Measurements from ENCODE around the gene LNX1. TPM values are rescaled to one million over a fixed set of nuclear protein-coding genes. Genes with fewer than 3 reads are reported as not detected.

LNX1 gene
- total RNA-seq, 1 donor from 2014 or later, result 4.4 TPM

DNA sequence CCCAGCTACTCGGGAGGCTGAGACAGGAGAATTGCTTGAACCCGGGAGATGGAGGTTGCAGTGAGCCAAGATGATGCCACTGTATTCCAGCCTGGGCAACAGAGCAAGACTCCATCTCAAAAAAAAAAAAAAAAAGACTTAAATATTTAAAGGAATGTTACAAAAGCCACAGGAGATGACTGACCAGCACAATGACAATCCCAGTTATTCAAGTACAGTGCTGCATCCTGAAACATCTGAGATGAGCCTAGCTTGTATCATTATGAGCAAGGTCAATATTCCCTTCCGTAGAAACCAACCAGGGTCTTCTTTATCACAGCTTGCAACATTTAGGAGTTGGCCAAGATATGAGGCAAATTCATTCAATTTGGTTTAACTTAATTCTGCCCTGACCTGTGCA lies 38.6 kb downstream of the LNX1 start:
- no peak overlapping the region for H3K4me3 Mint-ChIP-seq (ENCODE audit: unreplicated experiment)
- H3K27me3 Mint-ChIP-seq (ENCODE audit: low read depth, unreplicated experiment), result no peaks in the 10 kb centered on the region
- peaks cover 9% of the 10 kb centered on the region for H3K4me1 Mint-ChIP-seq (ENCODE audit: low read depth, unreplicated experiment)
- no peak for TF ChIP-seq EZH2 (IDR thresholded peaks at IDR 0.05; ENCODE audit: insufficient read depth, low read length)
- TF ChIP-seq, protein P1, sequence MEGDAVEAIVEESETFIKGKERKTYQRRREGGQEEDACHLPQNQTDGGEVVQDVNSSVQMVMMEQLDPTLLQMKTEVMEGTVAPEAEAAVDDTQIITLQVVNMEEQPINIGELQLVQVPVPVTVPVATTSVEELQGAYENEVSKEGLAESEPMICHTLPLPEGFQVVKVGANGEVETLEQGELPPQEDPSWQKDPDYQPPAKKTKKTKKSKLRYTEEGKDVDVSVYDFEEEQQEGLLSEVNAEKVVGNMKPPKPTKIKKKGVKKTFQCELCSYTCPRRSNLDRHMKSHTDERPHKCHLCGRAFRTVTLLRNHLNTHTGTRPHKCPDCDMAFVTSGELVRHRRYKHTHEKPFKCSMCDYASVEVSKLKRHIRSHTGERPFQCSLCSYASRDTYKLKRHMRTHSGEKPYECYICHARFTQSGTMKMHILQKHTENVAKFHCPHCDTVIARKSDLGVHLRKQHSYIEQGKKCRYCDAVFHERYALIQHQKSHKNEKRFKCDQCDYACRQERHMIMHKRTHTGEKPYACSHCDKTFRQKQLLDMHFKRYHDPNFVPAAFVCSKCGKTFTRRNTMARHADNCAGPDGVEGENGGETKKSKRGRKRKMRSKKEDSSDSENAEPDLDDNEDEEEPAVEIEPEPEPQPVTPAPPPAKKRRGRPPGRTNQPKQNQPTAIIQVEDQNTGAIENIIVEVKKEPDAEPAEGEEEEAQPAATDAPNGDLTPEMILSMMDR (IDR thresholded peaks at IDR 0.05; ENCODE audit: insufficient read depth, low read depth, low read length), result no peak
- no peak overlapping the region for H3K4me3 ChIP-seq (ENCODE audit: insufficient read depth, low read depth, low read length)
- H3K36me3 Mint-ChIP-seq (ENCODE audit: low read depth, unreplicated experiment), result peaks cover 7% of the 10 kb centered on the region
- FAIRE-seq (no peak), DNase-seq (ENCODE audit: low read depth) (no peak)
- peaks cover 2% of the 10 kb centered on the region for H3K9me3 Mint-ChIP-seq (ENCODE audit: unreplicated experiment)
- no peaks in the 10 kb centered on the region for H3K36me3 ChIP-seq (ENCODE audit: insufficient read depth, low read length)
- no peak overlapping the region for H3K4me2 ChIP-seq (ENCODE audit: low read length)
- no peak overlapping the region for H2AFZ ChIP-seq (ENCODE audit: low read depth, low read length)
- H3K27ac ChIP-seq (ENCODE audit: low read depth, low read length), result no peak overlapping the region
- H3K4me1 ChIP-seq (ENCODE audit: insufficient read depth, low read length), result peaks cover 2% of the 10 kb centered on the region
- H3K9ac ChIP-seq (ENCODE audit: low read length), result no peak overlapping the region
- no peaks in the 10 kb centered on the region for H3K9me3 ChIP-seq (ENCODE audit: insufficient read depth, low read depth, low read length)
- no peaks in the 10 kb centered on the region for H4K20me1 ChIP-seq (ENCODE audit: insufficient read depth, low read length)
- no peak overlapping the region for H3K27ac Mint-ChIP-seq (ENCODE audit: unreplicated experiment)
- no peaks in the 10 kb centered on the region for H3K79me2 ChIP-seq (ENCODE audit: insufficient read depth, low read length)
- no peaks in the 10 kb centered on the region for H3K27me3 ChIP-seq (ENCODE audit: insufficient read depth, low read length)

DNA sequence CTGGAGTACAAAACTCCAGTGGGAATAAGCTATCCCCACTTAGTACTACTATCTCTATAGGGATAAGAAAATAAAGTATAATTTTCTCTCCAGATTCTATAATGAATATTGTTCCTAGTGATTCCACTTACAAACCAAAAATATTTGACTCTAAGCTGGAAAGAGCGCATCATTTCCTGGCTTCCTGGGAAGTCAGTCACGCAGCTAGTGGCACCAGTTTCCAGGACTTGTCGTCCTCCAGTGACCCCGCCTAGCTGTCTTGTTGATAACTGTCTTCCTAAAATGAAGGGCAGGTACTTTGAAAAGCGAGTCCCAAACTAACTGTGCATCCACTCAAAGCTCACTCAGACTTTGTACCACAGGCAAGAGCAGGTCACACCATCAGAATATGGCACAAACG lies 39.3 kb downstream of the LNX1 start:
- Mint-ChIP-seq H3K27ac (ENCODE audit: unreplicated experiment) (no peak overlapping the region), H3K9me3 (ENCODE audit: unreplicated experiment) (peaks cover 2% of the 10 kb centered on the region), H3K27me3 (ENCODE audit: low read depth, unreplicated experiment) (no peaks in the 10 kb centered on the region), H3K4me3 (ENCODE audit: unreplicated experiment) (no peak overlapping the region), H3K4me1 (ENCODE audit: low read depth, unreplicated experiment) (peaks cover 6% of the 10 kb centered on the region), H3K36me3 (ENCODE audit: low read depth, unreplicated experiment) (peaks cover 7% of the 10 kb centered on the region)
- H2AFZ ChIP-seq (ENCODE audit: low read depth, low read length), result no peak overlapping the region
- H3K27ac ChIP-seq (ENCODE audit: low read depth, low read length), result no peak overlapping the region
- no peaks in the 10 kb centered on the region for H3K79me2 ChIP-seq (ENCODE audit: insufficient read depth, low read length)
- no peaks in the 10 kb centered on the region for H3K36me3 ChIP-seq (ENCODE audit: insufficient read depth, low read length)
- H4K20me1 ChIP-seq (ENCODE audit: insufficient read depth, low read length), result no peaks in the 10 kb centered on the region
- no peak overlapping the region for H3K4me3 ChIP-seq (ENCODE audit: insufficient read depth, low read depth, low read length)
- H3K27me3 ChIP-seq (ENCODE audit: insufficient read depth, low read length), result no peaks in the 10 kb centered on the region
- no peaks in the 10 kb centered on the region for H3K4me1 ChIP-seq (ENCODE audit: insufficient read depth, low read length)
- no peaks in the 10 kb centered on the region for H3K9me3 ChIP-seq (ENCODE audit: insufficient read depth, low read depth, low read length)
- no peak overlapping the region for H3K4me2 ChIP-seq (ENCODE audit: low read length)
- no peak overlapping the region for H3K9ac ChIP-seq (ENCODE audit: low read length)
- no peak for FAIRE-seq
- TF ChIP-seq EZH2 (IDR thresholded peaks at IDR 0.05; ENCODE audit: insufficient read depth, low read length), result no peak
- TF ChIP-seq, protein P1 (IDR thresholded peaks at IDR 0.05; ENCODE audit: insufficient read depth, low read depth, low read length), result no peak
- DNase-seq (ENCODE audit: low read depth), result no peak

DNA sequence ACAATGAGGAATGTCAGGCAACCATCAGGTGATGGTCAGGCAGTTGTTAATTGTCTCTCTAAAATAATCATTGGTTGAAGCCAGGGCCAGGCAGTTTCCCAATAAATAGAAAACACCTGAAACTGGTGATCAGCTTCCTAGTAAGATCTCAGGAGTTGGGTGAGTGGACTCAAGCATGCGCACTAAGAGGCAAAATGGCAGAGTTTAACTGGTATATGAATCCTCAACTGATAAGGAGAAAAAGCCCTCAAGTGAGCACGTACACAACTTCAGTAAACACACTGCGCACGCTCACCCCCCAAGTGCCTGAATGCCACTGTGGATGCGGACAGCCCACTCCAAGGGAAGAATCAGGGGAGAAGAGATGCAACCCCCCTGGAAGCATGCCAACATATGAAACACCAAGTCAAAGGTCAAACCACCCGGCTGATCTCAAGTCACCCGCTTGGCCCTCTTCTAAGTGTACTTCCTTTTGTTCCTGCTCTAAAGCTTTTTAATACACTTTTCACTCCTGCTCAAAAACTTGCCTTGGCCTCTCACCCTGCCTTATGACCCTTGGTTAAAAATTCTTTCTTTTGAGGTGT lies 39.9 kb downstream of the LNX1 start:
- Mint-ChIP-seq H3K36me3 (ENCODE audit: low read depth, unreplicated experiment) (peaks cover 7% of the 10 kb centered on the region), H3K4me1 (ENCODE audit: low read depth, unreplicated experiment) (peaks cover 6% of the 10 kb centered on the region), H3K4me3 (ENCODE audit: unreplicated experiment) (no peak overlapping the region), H3K9me3 (ENCODE audit: unreplicated experiment) (peaks cover 2% of the 10 kb centered on the region), H3K27me3 (ENCODE audit: low read depth, unreplicated experiment) (no peaks in the 10 kb centered on the region), H3K27ac (ENCODE audit: unreplicated experiment) (no peak overlapping the region)
- Histone ChIP-seq H3K4me2 (ENCODE audit: low read length) (no peak overlapping the region), H3K27me3 (ENCODE audit: insufficient read depth, low read length) (no peaks in the 10 kb centered on the region), H4K20me1 (ENCODE audit: insufficient read depth, low read length) (no peaks in the 10 kb centered on the region), H3K79me2 (ENCODE audit: insufficient read depth, low read length) (no peaks in the 10 kb centered on the region), H3K4me1 (ENCODE audit: insufficient read depth, low read length) (no peaks in the 10 kb centered on the region), H3K36me3 (ENCODE audit: insufficient read depth, low read length) (no peaks in the 10 kb centered on the region), H3K9me3 (ENCODE audit: insufficient read depth, low read depth, low read length) (no peaks in the 10 kb centered on the region), H3K9ac (ENCODE audit: low read length) (no peak overlapping the region), H2AFZ (ENCODE audit: low read depth, low read length) (no peak overlapping the region), H3K27ac (ENCODE audit: low read depth, low read length) (no peak overlapping the region), H3K4me3 (ENCODE audit: insufficient read depth, low read depth, low read length) (no peak overlapping the region)
- no peak for TF ChIP-seq EZH2 (IDR thresholded peaks at IDR 0.05; ENCODE audit: insufficient read depth, low read length)
- TF ChIP-seq, protein P1 (IDR thresholded peaks at IDR 0.05; ENCODE audit: insufficient read depth, low read depth, low read length), result no peak
- DNase-seq (ENCODE audit: low read depth) (no peak), FAIRE-seq (no peak)
